Mucosa of descending colon (tissue), 3 donors: ENCODE measurements around the gene WDR87. TPM values are rescaled to one million over a fixed set of nuclear protein-coding genes. Genes with fewer than 3 reads are reported as not detected.
"Not testable (repeated sequence)": the region's sequence is repeated elsewhere in the genome, so short reads cannot be mapped to it uniquely, and the experiment has no call there.

ENCODE experiments used
- ATAC-seq: fragments of 200-7000 bp; cut with Tn5 transposase; one replicate; pipeline ENCODE4 v1.9.1; 2020; ENCODE audit warnings: mild to moderate bottlenecking, moderate library complexity
- DNase-seq, 3 donors: peaks; one replicate each; pipeline ENCODE4 v3.0.0-alpha.2; 2020
- H3K36me3 ChIP-seq: fragments of 200-600 bp; one replicate; pipeline ENCODE4 v1.8.0; 2021; ENCODE audit warnings: low read depth, mild to moderate bottlenecking
- H3K4me1 ChIP-seq: fragments of 200-600 bp; one replicate; pipeline ENCODE4 v1.8.0; 2021; ENCODE audit warnings: low read depth, mild to moderate bottlenecking
- H3K4me3 ChIP-seq: fragments of 200-600 bp; one replicate; pipeline ENCODE4 v1.8.0; 2021; ENCODE audit warnings: mild to moderate bottlenecking
- H3K9me3 ChIP-seq: fragments of 200-600 bp; one replicate; pipeline ENCODE4 v1.8.0; 2021; ENCODE audit warnings: mild to moderate bottlenecking
- CTCF ChIP-seq: fragments of 200-600 bp; IDR thresholded peaks from one replicate; pipeline ENCODE4 v1.8.0; 2022; ENCODE audit warnings: antibody characterized with exemption, mild to moderate bottlenecking
- intact Hi-C, 2 donors: fragments of 100-400 bp; cut with DNase I in 1 of 2; cut with micrococcal nuclease in 1 of 2; formaldehyde crosslinking; loops; one replicate each; pipeline versions ENCODE4 v1.11.0 to v1.11.1; 2022; cut with DNase I, micrococcal nuclease
- total RNA-seq, 3 donors: library from RNA; stranded (reverse); fragmentation: NEBNext Ultra II Directional in 2 of 3; extraction: Animal tissue kit (Norgen Biotek cat#: 25700) in 2 of 3; gene quantifications; one replicate each; pipeline versions ENCODE4 v1.2.1 to v1.2.4, GENCODE V29; 2021 to 2023
- donor health status: DM: no; HTN: no; CAD: no; lungs with moderate emphysema.
- donor health status: DM: no; HTN: no; CAD: no.
- donor health status: DM: no; HTN: yes; CAD: no.

The WDR87 gene
- total RNA-seq, 3 donors from 2014 or later = not detected

DNA sequence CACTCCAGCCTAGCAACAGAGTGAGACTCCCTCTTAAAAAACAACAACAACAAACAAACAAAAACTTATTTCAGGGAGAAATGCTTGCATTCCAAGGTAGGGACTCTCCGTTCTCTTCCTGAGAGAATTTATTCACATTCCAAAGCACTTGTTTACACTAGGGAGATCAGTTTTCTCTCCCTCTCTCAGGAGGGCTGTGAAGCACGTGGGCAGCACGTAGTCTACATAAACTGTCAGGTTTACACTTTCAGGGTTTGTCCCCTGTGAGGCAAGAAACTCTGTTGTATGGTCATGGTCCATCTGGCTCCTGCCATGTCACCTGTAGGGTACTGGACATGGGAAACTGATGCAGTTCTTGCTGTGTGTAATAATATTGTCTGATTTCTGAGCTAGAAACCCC, 31.6 kb downstream of the WDR87 start:
- DNase-seq (no peak), ATAC-seq (no peak)
- Histone ChIP-seq H3K4me1 (no peaks in the 10 kb centered on the region), H3K36me3 (no peaks in the 10 kb centered on the region), H3K9me3 (no peaks in the 10 kb centered on the region), H3K4me3 (no peak overlapping the region)
- intact Hi-C loops = no loop called here
- no peak for TF ChIP-seq CTCF

GRCh38 chr19:37872383-37872782, 34.0 kb downstream of the WDR87 start:
- Histone ChIP-seq H3K4me3 (no peak overlapping the region), H3K36me3 (no peaks in the 10 kb centered on the region), H3K9me3 (no peaks in the 10 kb centered on the region), H3K4me1 (no peaks in the 10 kb centered on the region)
- ATAC-seq (no peak), DNase-seq (no peak)
- intact Hi-C loops = no loop called here
- TF ChIP-seq CTCF = no peak

DNA sequence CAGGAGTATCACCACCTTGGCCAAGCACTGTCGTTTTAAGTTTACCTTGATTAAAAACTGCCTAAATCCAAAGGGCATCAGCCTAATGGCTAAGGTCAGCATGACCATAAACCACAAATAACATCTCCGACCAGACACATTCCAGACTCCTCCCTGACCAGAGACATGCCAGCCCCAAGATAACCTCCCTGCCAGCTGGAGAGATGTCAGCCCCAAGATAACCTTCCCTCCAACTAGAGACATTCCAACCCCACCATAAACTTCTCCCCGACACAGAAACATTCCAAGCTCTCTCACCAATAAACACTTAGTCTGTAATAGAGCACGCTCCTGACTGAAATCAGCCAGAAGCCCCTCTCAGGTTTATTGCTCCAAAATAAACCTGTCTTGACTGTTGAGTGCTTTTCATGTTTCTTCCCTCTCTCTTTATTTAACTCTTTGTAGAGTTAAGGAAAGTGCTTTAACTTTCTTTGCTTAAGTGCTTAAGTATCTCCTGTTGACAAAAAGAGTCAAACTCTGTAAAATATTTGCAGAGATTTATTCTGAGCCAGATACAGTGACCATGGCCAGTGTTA, 36.5 kb downstream of the WDR87 start:
- ATAC-seq (no peak), DNase-seq (no peak)
- intact Hi-C loops = no loop called here
- no peak for TF ChIP-seq CTCF
- no peak overlapping the region for H3K4me3 ChIP-seq
- H3K9me3 ChIP-seq = no peaks in the 10 kb centered on the region
- H3K4me1 ChIP-seq = no peaks in the 10 kb centered on the region
- no peaks in the 10 kb centered on the region for H3K36me3 ChIP-seq

- H3K4me1 ChIP-seq = no peaks in the 10 kb centered on the region
- TF ChIP-seq CTCF = no peak
- no peaks in the 10 kb centered on the region for H3K36me3 ChIP-seq
- DNase-seq (peak in 1 of 3 donors; percentile 4), ATAC-seq (peak; percentile 31)
- intact Hi-C loops = no loop called here
- no peaks in the 10 kb centered on the region for H3K9me3 ChIP-seq
- H3K4me3 ChIP-seq = no peak overlapping the region
These were observed 38.6 kb downstream of the WDR87 start for GRCh38 chr19:37867831-37868230.

DNA sequence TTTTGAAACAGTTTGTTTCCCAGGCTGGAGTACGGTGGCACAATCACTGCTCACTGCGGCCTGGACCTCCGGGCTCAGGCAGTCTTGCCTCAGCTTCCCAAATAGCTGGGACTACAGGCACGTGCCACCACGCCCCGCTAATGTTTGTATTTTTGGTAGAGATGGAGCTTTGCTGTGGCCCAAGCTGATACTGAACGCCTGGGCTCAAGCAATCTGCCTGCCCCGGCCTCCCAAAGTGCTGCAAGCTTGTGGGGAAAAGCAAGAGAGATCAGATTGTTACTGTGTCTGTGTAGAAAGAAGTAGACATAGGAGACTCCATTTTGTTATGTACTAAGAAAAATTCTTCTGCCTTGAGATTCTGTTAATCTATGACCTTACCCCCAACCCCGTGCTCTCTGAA, 40.5 kb downstream of the WDR87 start:
- ATAC-seq, H3K4me1 ChIP-seq, intact Hi-C loops, H3K9me3 ChIP-seq, H3K4me3 ChIP-seq, DNase-seq, H3K36me3 ChIP-seq: not testable (repeated sequence)

DNA sequence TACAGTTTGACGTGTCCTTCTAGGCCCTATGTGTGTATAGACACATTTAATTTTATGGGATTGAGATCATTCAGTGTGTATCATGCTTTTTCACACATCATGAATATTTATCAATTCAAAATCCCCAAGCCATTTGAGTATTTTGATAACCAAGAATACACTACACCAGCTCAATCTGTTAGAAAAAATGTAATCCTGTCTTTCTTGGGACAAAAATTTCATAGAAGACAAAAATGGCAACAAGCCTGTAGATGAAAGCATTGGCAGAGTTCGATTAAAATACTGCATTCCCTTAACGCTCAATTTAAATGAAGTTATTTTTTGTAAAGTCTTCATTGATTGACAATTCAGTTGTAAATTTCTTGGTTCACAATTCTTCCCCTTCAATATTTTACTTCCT, 41.9 kb downstream of the WDR87 start:
- Histone ChIP-seq H3K4me1 (no peaks in the 10 kb centered on the region), H3K4me3 (no peak overlapping the region), H3K36me3 (no peaks in the 10 kb centered on the region), H3K9me3 (no peaks in the 10 kb centered on the region)
- intact Hi-C loops = no loop called here
- ATAC-seq (no peak), DNase-seq (no peak)
- no peak for TF ChIP-seq CTCF
